Neural cell (in vitro differentiated cells): ENCODE results near the gene CROCC.
"Not testable (repeated sequence)": the region's sequence is repeated elsewhere in the genome, so short reads cannot be mapped to it uniquely, and the experiment has no call there.

Experiments used
- EZH2 ChIP-seq: fragments of 200-600, 300-800 bp; shearing (Covaris generic), sonication (generic); IDR thresholded peaks from 2 replicates; pipeline ENCODE4 v1.6.1; 2014; ENCODE audit warnings: antibody characterized with exemption, low read length, borderline replicate concordance, mild to moderate bottlenecking; ENCODE audit not compliant: insufficient read depth, poor library complexity, severe bottlenecking
- POLR2AphosphoS5 ChIP-seq: IDR thresholded peaks from 2 replicates; pipeline ENCODE4 v1.6.1; 2012
- TF ChIP-seq, protein P1 (sequence below): fragments of 450-650 bp; IDR thresholded peaks from 2 replicates; pipeline ENCODE4 v1.5.1; 2014; ENCODE audit warnings: antibody characterized with exemption, mild to moderate bottlenecking, moderate library complexity; ENCODE audit not compliant: poor library complexity, severe bottlenecking

DNA sequence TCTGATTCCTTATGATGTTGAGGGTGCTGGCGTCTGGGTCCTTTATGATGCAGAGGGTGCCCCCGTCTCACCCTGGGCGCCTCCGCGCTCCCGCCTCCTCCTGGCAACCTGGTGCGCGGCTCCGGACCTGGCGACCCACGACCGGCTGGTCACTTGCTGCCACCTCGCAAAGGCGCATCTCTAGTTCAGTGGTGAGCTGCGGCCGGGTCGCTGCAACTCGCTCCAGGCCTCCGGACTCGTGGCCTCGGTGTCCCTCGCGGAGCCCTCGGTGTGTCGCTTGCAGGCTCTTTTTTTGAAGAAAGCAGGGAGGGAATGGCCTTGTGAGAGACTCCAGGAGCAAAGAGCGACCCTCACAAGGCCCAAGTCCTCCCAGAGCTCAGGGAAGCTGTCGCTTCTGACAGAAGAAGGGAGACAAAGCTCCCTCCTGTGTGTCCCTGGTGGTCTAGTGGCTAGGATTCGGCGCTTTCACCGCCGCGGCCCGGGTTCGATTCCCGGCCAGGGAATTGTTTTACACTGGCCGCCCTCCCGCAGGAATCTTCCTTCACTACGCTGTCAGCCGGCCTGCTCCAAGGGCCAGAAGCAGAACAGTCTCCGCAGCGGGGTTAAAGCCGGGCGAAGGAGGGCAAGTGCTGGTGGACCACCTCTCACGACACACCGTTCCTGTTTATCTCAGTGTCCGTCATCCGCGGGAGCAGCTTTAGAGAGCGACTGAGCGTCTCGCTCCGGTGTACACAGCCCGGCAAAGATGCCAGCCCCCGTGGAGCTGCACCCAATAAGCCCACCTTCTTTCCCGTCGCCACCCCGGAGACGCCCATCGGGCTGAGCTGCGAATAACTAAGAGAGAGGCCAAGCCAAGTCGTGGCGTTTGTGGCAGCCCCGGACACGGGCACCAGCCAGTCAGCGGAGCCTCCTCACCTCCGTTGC lies 49.3 kb upstream of the CROCC start:
- not testable (repeated sequence) for TF ChIP-seq POLR2AphosphoS5, EZH2
- TF ChIP-seq, protein P1, sequence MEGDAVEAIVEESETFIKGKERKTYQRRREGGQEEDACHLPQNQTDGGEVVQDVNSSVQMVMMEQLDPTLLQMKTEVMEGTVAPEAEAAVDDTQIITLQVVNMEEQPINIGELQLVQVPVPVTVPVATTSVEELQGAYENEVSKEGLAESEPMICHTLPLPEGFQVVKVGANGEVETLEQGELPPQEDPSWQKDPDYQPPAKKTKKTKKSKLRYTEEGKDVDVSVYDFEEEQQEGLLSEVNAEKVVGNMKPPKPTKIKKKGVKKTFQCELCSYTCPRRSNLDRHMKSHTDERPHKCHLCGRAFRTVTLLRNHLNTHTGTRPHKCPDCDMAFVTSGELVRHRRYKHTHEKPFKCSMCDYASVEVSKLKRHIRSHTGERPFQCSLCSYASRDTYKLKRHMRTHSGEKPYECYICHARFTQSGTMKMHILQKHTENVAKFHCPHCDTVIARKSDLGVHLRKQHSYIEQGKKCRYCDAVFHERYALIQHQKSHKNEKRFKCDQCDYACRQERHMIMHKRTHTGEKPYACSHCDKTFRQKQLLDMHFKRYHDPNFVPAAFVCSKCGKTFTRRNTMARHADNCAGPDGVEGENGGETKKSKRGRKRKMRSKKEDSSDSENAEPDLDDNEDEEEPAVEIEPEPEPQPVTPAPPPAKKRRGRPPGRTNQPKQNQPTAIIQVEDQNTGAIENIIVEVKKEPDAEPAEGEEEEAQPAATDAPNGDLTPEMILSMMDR: not testable (repeated sequence)
